GM21576 (cell line): ENCODE results near the gene NTRK1.
"Not testable (repeated sequence)": the region's sequence is repeated elsewhere in the genome, so short reads cannot be mapped to it uniquely, and the experiment has no call there.

Source experiments
- ATAC-seq: cut with Tn5 transposase; IDR thresholded peaks from one replicate; pipeline ENCODE4 v1.9.1; 2021; ENCODE audit warnings: mild to moderate bottlenecking, moderate library complexity; ENCODE audit not compliant: unreplicated experiment

Gene NTRK1

DNA sequence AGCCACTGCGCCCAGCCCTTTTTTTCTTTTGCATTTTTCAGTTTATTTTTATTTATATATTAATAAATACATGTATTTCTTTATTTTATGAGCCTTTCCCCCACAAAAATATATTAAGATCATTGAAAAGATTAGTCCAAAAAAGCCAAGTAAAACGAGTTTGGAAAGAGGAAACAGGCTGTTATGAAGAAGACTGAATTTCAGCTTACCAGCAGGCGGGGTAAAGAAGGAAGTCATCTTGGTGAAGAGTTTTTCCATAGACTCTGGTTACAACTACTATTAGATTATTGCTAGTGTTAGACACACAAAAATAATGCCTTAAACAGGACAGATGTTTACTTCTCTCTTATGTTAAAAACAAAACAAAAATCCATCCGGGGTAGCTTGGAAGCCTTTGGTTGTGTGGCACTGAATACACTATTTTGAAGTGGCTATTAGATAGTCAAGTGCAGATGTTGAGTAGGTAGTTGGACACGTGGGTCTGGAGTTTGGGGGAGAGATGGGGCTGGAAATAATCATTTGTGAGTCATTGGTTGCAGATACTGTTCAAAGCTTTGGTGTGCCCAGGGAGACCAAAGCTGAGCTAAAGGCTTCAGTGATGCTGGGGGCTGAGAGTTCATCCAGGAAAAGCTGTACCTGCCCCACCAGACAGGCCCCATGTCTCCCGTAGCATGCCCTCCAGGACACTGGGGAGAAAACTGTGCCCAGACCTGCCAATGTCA, 51.1 kb downstream of the NTRK1 start:
- ATAC-seq: no peak

DNA sequence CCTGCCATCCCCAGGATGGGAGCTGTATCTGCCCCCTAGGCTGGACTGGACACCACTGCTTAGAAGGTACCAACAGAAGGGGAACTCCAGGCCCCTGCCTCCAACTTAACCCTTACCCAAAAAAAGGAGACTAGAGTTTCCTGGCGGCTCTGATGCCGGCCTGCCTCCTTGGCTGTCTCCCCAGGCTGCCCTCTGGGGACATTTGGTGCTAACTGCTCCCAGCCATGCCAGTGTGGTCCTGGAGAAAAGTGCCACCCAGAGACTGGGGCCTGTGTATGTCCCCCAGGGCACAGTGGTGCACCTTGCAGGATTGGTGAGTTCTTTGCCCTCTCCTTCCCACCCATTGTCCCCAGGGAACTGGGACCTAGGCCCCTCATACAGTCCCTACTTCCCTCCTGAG, 51.6 kb downstream of the NTRK1 start:
- ATAC-seq: no peak

DNA sequence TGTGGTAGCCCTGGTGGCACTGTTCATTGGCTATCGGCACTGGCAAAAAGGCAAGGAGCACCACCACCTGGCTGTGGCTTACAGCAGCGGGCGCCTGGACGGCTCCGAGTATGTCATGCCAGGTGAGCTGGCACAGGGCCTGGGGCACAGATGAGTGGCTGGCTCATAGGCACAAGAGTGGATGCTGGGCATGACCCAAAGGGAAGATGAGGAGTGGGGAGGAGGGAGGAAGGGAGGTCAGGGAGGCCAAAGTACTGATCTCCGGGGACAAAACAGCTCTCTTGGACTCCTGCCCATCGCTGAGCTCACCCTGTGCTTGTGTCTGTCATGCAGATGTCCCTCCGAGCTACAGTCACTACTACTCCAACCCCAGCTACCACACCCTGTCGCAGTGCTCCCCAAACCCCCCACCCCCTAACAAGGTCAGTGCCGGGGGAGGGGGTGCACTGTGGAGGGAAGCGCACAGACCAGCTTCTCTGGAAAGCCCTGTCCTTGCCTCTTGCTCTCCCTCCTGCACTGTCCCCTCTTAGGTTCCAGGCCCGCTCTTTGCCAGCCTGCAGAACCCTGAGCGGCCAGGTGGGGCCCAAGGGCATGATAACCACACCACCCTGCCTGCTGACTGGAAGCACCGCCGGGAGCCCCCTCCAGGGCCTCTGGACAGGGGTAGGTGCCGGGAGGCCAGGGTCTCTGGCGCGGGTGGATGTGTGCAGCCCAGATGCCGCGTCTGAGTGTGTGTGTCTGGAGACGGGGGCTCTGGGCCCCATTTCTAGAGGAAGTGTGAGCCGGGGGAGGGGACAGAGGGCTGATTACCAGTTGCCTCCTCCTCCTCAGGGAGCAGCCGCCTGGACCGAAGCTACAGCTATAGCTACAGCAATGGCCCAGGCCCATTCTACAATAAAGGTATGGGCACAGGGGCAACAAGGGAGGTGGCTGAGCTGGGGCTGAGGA, 52.5 kb downstream of the NTRK1 start:
- no peak for ATAC-seq

GRCh38 chr1:156913809-156914387, 53.2 kb downstream of the NTRK1 start:
- ATAC-seq: no peak

DNA sequence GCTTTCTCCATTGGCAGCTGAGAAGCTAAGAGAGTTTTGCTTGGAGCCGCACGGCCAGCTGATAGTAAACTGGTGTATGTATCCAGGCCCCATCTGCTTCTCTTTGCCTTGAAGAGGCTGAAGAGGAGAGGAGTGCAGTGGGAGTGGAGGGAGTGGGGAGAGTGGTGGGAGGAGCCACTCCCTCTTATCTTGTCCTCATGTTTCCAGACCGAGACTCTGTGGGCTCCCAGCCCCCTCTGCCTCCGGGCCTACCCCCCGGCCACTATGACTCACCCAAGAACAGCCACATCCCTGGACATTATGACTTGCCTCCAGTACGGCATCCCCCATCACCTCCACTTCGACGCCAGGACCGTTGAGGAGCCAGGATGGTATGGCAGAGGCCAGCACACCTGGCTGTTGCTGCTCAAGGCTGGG, 53.8 kb downstream of the NTRK1 start:
- no peak for ATAC-seq

DNA sequence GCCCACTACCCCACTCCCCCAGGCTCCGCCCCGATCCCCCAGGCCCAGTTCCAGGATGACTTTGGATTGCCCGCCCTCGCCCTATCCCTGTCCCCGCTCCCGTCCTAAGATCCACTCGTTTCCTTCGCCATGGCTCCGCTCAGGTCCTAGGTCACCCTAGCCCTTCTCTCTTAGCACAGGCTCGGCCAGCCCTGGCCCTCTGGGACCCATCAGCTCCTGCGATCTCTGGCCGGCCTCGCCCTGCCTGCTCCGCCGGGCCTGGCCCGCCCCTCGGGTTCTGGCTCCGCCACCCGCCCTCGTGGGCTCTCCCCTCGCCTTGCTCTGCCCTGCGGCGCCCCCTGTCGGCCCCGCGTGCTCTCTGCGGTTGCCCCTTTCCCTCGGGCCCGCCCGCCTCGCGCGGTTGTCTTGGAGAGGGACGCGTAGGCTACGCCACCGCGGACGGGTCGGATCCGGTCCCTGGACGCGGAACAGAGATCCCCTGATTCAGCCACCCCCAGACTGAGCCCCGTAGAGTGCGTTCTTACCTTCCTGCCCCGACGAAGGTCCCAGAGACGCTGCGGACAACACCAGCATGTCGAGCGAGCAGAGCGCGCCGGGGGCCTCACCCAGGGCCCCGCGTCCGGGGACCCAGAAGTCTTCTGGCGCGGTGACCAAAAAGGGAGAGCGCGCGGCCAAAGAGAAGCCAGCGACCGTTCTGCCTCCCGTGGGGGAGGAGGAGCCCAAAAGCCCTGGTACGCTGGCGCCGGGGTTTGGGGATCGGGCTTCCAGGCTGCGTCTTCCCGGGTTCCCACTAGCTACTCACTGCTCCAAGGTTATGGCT, 59.8 kb downstream of the NTRK1 start, which contains the start of gene LRRC71:
Gene LRRC71 (plus strand): TSS at position 400 of the 820 bp plus-strand sequence. CDS start 172 bp downstream, at position 572.
- no peak for ATAC-seq

DNA sequence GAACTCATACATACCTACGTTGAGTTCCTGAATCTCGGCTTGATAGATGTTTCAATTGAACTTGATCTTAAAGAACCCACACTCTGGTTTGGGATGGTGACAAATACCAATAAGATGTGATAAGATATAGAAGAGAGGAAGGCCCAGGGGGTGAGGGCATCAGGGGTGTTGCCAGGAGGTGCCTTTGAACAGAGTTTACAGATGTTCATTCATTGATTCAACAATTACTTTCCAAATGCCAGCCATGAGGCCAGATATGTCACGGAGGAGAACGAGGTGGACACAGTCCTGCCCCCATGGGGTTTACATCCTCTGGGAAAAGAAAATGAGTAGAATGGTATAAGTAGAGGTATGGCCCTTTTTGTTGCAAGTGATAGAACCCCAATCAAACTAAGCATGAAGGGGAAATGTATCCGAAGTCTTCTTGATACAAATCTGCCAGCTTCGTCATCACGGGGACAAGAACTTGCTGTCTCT, 60.4 kb downstream of the NTRK1 start:
- no peak for ATAC-seq

- ATAC-seq: no peak
Measured at GRCh38 chr1:156922986-156923669, 62.5 kb downstream of the NTRK1 start.

GRCh38 chr1:156923670-156924477, 63.2 kb downstream of the NTRK1 start:
- no peak for ATAC-seq

GRCh38 chr1:156924478-156925153, 64.0 kb downstream of the NTRK1 start:
- ATAC-seq: no peak

DNA sequence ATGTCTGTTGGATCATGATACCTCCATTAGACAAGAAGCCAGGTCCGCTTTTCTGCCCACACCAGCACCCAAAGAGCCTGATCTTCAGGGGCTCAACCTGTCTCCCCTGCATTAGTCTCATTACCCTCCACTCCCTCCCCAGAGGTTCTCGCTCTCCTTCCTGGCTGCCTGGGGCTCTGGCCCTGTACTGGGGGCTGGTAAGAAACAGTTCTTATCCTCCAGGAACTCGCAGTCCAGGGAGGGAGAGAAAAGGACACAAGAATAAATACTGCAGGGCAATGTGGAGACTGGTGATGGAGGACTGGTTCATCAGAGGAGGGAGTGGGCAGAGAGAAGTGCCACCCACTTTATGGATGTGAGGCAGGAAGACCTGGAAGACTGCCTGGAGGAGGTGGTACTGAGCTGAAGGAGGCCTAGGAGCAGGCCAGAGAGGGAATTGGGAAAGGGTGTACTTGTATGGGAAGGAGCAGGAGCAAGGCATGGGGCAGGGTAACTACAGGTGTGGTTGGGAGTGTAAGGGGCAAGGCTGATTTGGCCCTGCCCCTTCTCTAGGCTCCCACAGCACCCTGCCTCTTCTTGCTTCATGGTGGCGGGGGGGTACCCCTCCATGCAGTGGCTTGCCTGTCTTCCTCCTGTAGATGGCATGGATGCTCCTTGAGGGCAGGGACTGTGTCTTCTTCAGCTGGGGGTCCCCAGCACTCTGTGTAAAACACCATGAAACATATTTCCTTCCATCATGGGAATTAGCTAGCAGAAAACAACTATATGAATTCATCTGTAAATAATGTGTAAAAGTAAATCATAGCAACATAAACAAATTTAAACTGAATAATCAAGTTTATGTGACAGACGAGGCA, 64.7 kb downstream of the NTRK1 start:
- ATAC-seq: no peak

DNA sequence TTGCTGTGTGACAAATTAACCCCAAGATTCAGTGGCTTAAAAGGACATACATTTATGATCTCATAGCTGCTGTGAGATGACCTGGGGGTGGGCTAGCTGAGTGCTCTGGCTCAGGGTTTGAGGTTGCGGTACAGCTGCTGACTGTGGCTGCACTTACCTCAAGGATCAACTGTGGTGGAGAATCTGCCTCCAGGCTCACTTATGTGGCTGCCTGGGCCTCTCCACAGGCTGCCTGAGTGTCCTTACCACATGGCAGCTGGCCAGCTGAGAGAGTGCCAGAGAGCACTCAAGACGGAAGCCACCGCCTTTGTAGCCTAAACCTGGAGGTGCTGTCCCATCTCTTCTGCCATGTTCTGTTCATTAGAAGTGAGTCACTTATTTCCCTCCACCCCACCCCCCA, 65.5 kb downstream of the NTRK1 start:
- ATAC-seq: no peak

DNA sequence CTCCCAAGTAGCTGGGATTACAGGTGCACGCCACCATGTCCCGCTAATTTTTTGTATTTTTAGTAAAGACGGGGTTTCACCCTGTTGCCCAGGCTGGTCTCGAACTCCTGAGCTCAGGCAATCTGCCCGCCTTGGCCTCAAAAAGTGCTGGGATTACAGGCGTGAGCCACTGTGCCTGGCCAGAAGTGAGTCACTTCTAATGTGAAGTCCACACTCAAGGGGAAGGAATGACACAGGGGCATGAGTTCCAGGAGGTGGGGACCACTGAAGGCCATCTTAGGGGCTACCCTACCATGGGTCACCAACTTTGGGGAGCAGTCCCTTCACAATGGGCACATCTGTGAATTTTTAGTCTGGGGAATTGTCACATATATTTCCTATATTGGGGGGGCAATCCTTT, 66.0 kb downstream of the NTRK1 start:
- ATAC-seq: not testable (repeated sequence)

DNA sequence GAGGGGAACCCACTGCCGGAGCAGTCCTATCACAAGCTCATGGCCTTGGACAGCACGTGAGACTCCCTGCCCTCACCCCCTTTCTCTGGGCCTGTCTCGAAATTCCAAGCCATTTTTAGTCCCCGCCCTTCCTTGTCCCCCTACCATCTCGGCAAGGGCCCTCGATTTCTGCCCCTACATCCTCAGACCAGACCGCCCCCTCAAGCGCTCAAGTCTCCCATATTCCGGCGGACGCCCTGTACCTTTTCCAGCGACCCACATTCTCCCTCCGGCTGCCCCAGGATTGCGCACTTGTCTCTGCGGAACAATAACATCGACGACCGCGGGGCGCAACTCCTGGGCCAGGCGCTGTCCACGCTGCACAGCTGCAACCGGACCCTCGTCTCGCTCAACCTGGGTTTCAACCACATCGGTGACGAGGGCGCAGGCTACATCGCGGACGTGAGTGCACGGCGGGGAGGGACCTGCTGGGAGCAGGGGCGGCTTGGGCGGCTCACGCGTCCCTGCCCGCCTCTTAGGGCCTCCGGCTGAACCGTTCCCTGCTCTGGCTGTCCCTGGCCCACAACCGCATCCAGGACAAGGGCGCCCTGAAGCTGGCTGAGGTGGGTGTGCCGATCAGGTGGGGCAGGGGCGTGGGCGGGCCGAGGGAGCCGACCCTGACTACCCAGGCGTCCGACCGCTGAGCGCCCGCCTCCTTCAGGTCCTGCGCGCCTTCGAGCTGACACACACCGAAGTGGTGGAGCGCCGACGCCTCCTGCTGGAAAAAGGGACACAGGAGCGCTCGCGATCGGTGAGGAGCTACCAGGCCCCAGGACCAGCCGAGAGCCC, 66.8 kb downstream of the NTRK1 start:
- no peak for ATAC-seq

DNA sequence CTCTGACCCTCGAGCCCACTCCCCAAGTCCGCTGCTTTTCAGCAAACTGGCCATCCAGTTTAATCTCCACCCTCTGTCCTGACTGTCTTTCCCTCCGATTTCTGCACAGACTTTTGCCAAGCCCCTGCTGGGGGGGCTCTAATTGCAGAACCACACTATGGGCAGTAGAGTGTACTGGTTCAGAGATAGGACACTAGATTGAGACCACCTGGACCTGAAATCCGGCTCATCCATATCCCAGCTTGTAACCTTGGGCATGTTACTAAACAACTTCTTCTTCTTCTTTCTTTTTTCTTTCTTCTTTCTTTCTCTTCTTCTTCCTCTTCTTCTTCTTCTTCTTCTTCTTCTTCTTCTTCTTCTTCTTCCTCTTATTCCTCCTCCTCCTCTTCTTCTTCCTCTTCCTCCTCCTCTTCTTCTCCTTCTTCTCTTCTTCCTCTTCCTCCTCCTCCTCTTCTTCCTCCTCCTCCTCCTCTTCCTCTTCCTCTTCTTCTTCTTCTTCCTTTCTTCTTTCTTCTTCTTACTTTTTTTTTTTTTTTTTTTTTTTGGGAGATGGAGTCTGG, 67.5 kb downstream of the NTRK1 start:
- ATAC-seq: no peak

GRCh38 chr1:156929596-156930238, 69.1 kb downstream of the NTRK1 start:
- no peak for ATAC-seq
